Keratinocyte (primary cell): ENCODE data around the gene FXYD1.

Experiments used
- CTCF ChIP-seq, 3 experiments: IDR thresholded peaks in 1 of 3; conservative IDR thresholded peaks in 1 of 3; optimal IDR thresholded peaks in 1 of 3; 2 replicates in 2 of 3; 3 replicates in 1 of 3; pipeline versions ENCODE3 to v1.5.1; 2011; ENCODE audit warnings: low read length in 3 of 3, mild to moderate bottlenecking in 3 of 3, moderate library complexity in 2 of 3, control low read depth in 1 of 3, inconsistent platforms in 1 of 3; ENCODE audit not compliant: insufficient read depth in 2 of 3; ENCODE audit errors: extremely low read depth in 1 of 3
- EZH2 ChIP-seq: IDR thresholded peaks from one replicate; pipeline ENCODE4 v1.6.1; 2012; ENCODE audit warnings: inconsistent platforms, mild to moderate bottlenecking, low read length, moderate library complexity

GRCh38 chr19:35181387-35181786 is 42.8 kb downstream of the FXYD1 start:
- TF ChIP-seq EZH2 (no peak), CTCF (optimal IDR thresholded peaks at IDR 0.05 in 1 of 3, IDR thresholded peaks at IDR 0.05 in 1 of 3, conservative IDR thresholded peaks at IDR 0.05 in 1 of 3; ENCODE audit: extremely low read depth in 1 of 3, insufficient read depth in 2 of 3, low read length in 3 of 3) (no peak)
